Fibroblast of villous mesenchyme (primary cell): ENCODE results near the gene EHBP1. TPM values are rescaled to one million over a fixed set of nuclear protein-coding genes. Genes with fewer than 3 reads are reported as not detected.

ENCODE experiments used
- DNase-seq: peaks from one replicate; pipeline ENCODE4 v3.0.0-alpha.2; 2010; ENCODE audit warnings: low read depth
- H3K4me3 ChIP-seq: 2 replicates; pipeline ENCODE4 v1.5.1; 2011; ENCODE audit warnings: low read depth, mild to moderate bottlenecking, low read length
- total RNA-seq: library from RNA; depleted of rRNA; stranded (reverse); fragments of >200 nt; gene quantifications from 2 replicates; pipeline ENCODE4 v1.2.3, GENCODE V29; 2012
- TF ChIP-seq, protein P1 (sequence below): IDR thresholded peaks from 2 replicates; pipeline ENCODE4 v1.5.1; 2012; ENCODE audit warnings: low read depth, mild to moderate bottlenecking, low read length; ENCODE audit not compliant: insufficient read depth

The EHBP1 gene
- total RNA-seq, 1 donor, result 140 TPM

DNA sequence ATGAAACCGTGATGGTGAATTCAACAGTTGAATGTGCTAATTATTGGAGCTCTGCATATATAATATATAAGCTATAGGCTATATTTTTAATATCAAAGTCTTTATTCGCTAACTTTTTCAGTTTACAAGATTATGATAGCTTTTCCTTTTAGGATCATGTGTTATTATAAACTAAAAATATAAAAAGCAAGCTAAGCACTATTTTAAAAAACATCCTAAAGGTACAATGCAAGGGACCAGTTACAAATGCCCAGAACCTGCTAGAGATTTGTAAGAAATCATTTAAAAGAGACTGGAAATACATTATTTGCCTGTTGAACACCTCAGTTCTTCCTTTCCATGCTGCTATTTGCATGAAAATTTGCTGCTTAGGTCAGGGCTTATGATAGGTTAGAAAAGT, 43.4 kb upstream of the EHBP1 start:
- H3K4me3 ChIP-seq, result no peak overlapping the region
- TF ChIP-seq, protein P1, sequence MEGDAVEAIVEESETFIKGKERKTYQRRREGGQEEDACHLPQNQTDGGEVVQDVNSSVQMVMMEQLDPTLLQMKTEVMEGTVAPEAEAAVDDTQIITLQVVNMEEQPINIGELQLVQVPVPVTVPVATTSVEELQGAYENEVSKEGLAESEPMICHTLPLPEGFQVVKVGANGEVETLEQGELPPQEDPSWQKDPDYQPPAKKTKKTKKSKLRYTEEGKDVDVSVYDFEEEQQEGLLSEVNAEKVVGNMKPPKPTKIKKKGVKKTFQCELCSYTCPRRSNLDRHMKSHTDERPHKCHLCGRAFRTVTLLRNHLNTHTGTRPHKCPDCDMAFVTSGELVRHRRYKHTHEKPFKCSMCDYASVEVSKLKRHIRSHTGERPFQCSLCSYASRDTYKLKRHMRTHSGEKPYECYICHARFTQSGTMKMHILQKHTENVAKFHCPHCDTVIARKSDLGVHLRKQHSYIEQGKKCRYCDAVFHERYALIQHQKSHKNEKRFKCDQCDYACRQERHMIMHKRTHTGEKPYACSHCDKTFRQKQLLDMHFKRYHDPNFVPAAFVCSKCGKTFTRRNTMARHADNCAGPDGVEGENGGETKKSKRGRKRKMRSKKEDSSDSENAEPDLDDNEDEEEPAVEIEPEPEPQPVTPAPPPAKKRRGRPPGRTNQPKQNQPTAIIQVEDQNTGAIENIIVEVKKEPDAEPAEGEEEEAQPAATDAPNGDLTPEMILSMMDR, result no peak
- no peak for DNase-seq

DNA sequence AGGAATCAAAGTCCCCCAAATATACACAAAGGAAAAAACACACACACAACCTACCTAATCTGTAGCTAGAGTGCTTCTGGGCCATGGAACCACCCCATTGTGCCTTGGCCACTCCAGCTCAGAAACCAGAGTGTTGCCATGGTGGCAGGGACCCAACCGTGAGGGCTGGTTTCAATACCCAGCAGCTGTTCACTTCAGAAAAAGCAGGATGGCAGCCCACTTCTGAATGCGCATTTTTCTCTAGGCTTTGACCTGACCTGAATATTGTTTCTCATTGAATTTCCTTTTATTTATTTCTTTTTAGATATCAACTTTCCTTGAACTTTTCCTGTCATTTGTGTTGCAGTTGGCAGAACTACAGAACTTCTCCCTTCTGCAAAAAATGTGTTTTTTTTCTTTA, 43.0 kb upstream of the EHBP1 start:
- TF ChIP-seq, protein P1, result no peak
- no peak for DNase-seq
- no peak overlapping the region for H3K4me3 ChIP-seq

DNA sequence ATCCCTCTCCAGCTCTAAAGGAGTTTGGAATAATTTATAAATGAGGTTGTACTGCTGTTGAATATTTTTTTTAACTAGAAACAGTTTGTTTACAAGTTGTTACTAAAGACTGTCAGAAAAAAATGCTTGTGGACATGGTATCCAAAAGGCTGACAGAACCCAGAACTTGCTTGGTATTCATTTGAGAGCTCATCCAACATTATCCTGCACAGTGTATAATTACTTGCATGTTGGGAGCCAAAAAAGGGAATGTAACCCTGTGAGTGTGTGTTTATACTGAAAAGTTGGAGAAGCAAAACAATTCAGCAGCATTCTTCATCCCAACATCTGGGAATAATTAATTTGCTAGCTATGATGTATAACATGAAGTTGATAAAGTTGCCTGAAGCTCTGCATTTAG, 42.1 kb upstream of the EHBP1 start:
- no peak overlapping the region for H3K4me3 ChIP-seq
- peak; percentile 97 for DNase-seq
- TF ChIP-seq, protein P1, result no peak

DNA sequence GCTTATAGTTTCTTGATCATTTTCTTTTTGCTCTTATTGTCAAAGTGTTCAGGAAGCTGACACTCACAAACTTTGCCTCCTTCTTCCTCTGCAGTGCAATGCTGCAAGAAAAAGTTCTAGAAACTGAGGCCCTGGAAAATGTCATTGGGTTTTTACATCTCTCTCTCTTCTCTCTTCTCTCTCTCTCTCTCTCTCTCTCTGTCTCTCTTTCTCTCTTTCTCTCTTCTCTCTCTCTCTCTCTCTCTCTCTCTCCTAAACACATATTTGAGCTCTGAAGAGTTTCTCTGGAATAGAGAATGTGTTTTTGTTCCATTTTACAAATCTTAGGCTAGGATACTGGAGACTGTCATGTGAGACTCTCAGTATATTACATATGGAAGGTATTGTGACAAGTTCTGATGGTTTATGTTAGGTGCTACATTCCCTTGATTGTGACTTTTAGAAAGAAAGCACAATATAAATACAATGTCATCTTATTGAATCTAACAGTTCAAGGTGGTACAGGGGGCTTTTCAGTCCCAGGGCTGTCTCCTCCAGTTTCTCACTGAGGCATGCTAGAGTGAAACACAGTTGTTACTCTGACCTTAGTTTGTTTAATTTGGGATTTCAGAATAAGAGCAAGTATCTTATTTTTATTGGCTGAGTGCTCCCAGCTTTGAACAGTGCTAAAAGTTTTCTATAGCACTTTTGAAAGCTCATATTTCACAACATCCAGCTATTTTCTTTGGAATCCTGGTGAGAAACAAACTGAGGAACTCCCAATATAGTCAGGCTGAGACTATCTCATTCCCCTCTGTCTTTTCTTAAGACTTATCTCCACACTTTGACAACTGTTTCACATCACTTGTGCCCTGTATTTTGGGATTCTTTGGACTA, 41.4 kb upstream of the EHBP1 start:
- peak; percentile 91 for DNase-seq
- H3K4me3 ChIP-seq, result no peak overlapping the region

DNA sequence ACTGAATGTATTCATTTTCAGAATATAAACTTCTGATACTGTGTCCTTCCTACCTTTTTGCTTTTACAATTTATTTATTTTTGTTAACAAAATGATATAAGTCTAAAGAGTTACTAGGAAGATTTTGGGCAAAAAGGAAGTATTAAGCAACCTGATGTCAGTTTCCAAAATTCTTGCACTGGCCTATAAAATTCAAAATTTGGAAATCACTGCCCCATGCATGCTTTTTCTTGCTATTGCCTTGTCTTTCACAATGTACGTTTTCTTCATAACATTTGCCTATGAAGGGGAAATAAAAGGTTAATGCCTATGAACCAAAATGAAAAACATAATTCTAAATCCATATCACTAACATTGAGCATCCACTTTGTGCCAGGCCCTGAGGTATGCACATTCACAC, 40.1 kb upstream of the EHBP1 start:
- DNase-seq, result no peak
- TF ChIP-seq, protein P1, result no peak
- H3K4me3 ChIP-seq, result no peak overlapping the region

More for the DNA sequence above, 41.4 kb upstream of the EHBP1 start:
- TF ChIP-seq, protein P1, result no peak

DNA sequence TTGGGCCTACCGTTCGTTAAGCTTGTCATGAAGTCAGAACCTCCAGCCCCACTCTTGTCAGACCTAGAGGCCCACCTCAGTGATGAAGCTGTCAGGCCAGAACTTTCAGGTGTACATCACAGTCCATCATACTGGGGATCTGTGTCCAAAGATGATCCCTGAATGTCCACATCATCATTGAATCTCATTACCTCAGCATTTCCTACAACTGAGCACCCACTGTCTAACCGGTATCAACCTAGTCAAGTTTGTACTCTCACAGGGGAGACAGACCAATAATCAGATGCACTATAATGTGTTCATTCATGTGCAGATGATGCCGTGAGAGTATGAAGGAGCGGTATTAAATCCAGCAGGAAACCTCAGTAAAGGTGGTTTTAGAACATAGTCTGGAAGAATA, 36.3 kb upstream of the EHBP1 start:
- TF ChIP-seq, protein P1, result no peak
- H3K4me3 ChIP-seq, result no peak overlapping the region
- no peak for DNase-seq
